ENCODE data around the gene CLIC4. TPM values are rescaled to one million over a fixed set of nuclear protein-coding genes. Genes with fewer than 3 reads are reported as not detected.
A peak's percentile ranks its signal among the peaks of the same experiment; 100 is the strongest.
"Not testable (repeated sequence)": the region's sequence is repeated elsewhere in the genome, so short reads cannot be mapped to it uniquely, and the experiment has no call there.

CLIC4 gene
- total RNA-seq, 1 donor from 2014 or later: 164 TPM

DNA sequence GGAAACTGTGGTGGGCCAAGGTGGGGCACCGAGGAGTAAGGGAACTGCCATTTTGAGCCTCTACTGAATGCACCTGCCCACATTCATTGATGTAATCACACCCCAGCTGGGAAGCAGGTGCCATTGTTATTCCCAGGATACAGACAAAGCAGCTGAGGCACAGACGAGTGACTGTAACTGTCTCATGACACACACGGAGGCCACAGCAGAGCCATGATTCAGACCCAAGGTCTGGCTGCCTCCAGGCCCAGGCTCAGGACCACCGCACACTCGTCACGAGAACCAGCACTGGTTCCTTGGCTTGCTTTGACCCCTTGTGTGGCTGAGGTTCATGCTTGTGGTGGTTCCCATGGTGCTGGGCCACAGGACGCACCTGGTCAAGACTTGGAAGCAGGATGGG, 45.6 kb upstream of the CLIC4 start:
- H3K9me3 ChIP-seq: no peaks in the 10 kb centered on the region
- H3K4me3 ChIP-seq: no peak overlapping the region
- H3K36me3 ChIP-seq: no peaks in the 10 kb centered on the region
- no peak for DNase-seq (ENCODE audit: extremely low spot score in 2 of 2)
- TF ChIP-seq POLR2AphosphoS5 (IDR thresholded peaks at IDR 0.05; ENCODE audit: insufficient read depth in 1 of 2, low read depth in 1 of 2) (no peak), POLR2A (IDR thresholded peaks at IDR 0.05) (no peak)
- TF ChIP-seq, protein P1, sequence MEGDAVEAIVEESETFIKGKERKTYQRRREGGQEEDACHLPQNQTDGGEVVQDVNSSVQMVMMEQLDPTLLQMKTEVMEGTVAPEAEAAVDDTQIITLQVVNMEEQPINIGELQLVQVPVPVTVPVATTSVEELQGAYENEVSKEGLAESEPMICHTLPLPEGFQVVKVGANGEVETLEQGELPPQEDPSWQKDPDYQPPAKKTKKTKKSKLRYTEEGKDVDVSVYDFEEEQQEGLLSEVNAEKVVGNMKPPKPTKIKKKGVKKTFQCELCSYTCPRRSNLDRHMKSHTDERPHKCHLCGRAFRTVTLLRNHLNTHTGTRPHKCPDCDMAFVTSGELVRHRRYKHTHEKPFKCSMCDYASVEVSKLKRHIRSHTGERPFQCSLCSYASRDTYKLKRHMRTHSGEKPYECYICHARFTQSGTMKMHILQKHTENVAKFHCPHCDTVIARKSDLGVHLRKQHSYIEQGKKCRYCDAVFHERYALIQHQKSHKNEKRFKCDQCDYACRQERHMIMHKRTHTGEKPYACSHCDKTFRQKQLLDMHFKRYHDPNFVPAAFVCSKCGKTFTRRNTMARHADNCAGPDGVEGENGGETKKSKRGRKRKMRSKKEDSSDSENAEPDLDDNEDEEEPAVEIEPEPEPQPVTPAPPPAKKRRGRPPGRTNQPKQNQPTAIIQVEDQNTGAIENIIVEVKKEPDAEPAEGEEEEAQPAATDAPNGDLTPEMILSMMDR (IDR thresholded peaks at IDR 0.05): no peak
- no peak overlapping the region for H3K27ac ChIP-seq
- intact Hi-C loops (cut with DNase I): no loop called here
- H3K27me3 ChIP-seq: no peaks in the 10 kb centered on the region
- H3K4me1 ChIP-seq: no peaks in the 10 kb centered on the region

DNA sequence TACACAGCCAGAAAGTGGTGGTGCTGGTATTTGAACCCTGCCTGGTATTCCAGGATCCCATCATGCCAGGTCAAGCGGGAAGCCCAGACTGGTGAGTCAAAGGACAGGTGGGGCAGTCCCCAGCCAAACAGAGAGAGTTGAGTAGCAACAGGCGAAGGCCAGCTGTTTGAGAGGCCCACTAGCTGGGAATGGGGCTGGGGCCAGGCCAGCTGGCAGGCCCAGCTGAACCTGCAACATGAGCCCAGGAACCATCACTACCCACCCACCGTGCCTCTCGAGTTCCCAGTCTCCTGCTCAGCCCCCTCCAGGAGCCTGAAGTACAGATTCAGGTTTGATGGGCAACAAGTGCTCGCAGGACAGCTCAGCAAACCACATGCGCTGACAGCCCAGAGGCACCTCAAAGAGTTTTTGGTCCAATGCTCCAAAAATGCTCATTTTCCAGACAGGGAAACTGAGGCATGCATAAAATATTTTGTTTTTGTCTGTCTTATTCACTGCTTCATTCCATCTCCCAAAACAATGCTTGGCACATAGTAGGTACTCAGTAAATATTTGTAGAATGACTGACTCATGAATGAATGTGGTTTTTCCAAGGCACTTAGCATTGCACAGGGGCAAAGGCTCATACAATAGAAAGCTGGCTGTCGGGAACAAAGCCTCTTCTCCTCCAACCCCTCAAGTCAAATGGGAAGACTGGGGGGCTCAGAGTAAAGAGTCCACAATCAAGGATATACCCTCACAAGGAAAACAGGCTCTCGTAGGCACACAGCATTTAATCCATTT, 42.5 kb upstream of the CLIC4 start:
- intact Hi-C loops (cut with DNase I): no loop called here
- Histone ChIP-seq H3K9me3 (no peaks in the 10 kb centered on the region), H3K4me1 (no peaks in the 10 kb centered on the region), H3K36me3 (no peaks in the 10 kb centered on the region), H3K4me3 (no peak overlapping the region), H3K27ac (no peak overlapping the region), H3K27me3 (no peaks in the 10 kb centered on the region)
- no peak for DNase-seq (ENCODE audit: extremely low spot score in 2 of 2)
- TF ChIP-seq POLR2A (IDR thresholded peaks at IDR 0.05): no peak

DNA sequence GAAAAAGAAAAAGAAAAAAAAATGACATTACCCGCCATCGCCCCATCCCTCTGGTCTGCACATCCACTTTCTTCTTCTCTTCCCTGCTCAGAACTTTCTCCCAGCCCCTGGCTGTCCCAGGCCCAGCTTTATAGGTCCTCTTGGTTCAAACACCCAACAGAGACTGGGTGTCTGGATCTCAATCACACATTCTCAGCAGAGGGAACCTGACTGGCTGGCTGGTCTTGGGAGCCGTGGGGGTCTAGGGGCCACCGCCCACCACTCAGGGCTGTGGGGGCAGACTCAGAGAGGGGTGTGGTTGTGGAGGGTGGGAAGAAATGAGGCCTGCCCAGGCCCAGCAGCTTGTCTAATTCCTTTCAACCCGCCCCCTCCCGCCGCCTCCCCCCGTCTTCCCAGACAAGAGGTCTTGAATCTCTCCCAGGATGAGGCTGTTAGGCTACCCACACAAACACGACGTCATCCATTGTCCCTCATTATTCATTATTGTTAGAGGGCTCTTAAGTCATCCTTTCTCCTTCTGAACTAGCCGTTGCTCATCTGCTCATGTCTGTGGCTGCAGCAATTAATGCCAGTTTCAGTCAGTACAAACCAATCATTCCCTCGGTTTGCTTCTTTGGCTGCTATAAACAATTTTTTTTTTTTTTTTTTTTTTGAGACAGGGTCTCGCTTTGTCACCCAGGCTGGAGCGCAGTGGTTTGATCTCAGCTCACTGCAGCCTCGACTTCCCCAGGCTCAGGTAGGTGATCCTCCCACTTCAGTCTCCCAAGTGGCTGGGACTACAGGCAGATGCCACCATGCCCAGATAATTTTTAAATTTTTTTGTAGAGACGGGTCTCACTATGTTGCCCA, 40.6 kb upstream of the CLIC4 start:
- Histone ChIP-seq H3K27me3 (no peaks in the 10 kb centered on the region), H3K4me1 (no peaks in the 10 kb centered on the region), H3K9me3 (no peaks in the 10 kb centered on the region), H3K4me3 (no peak overlapping the region), H3K36me3 (no peaks in the 10 kb centered on the region), H3K27ac (peak overlapping the region; percentile 34)
- TF ChIP-seq POLR2AphosphoS5 (IDR thresholded peaks at IDR 0.05; ENCODE audit: insufficient read depth in 1 of 2, low read depth in 1 of 2) (no peak), POLR2A (IDR thresholded peaks at IDR 0.05) (no peak)
- TF ChIP-seq, protein P1 (IDR thresholded peaks at IDR 0.05): no peak
- intact Hi-C loops (cut with DNase I): no loop called here
- DNase-seq (ENCODE audit: extremely low spot score in 2 of 2): no peak

DNA sequence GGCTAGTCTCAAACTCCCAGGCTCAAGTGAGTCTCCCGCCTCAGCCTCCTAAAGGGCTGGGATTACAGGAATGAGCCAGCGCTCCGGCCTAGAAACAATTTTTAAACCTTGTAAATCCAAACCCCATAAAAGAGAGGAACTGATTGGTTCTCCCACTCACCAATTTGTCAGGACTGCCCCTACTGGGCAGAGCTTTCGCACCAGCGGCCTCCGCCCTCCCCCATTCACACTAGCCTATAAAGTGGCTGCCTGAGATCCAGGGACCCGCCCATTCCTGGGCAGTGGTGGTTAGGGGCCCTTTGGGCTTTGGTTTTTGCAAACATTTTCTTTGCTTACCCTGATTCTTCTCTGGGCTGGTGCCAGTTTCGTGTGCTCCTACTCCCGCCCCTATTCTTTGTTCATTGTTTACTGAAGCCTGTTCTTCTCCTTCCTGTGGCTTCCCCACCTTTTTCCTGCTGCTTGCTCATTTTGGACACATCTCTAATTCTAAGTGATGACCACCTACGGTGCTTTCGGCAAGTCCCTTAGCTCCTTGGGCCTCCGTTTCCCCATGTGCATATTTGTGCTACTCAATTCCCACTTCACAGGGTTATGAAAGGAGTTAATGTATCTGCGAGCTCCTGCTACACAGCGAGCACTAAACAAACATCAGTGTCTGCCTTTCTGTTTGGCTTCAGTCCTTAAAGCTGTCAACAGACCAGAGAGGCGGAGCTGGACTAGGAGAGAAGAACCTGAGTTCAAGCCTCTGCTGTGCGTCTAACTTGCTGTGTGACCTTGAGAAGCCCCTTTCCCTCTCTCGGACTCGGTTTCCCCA, 39.8 kb upstream of the CLIC4 start:
- no peak for DNase-seq (ENCODE audit: extremely low spot score in 2 of 2)
- no peaks in the 10 kb centered on the region for H3K27me3 ChIP-seq
- no peaks in the 10 kb centered on the region for H3K4me1 ChIP-seq
- intact Hi-C loops (cut with DNase I): no loop called here
- peak overlapping the region; percentile 34 for H3K27ac ChIP-seq
- no peaks in the 10 kb centered on the region for H3K9me3 ChIP-seq
- TF ChIP-seq POLR2AphosphoS5 (IDR thresholded peaks at IDR 0.05; ENCODE audit: insufficient read depth in 1 of 2, low read depth in 1 of 2): peak; percentile 34 to 79
- TF ChIP-seq, protein P1 (IDR thresholded peaks at IDR 0.05): no peak
- no peak for TF ChIP-seq POLR2A (IDR thresholded peaks at IDR 0.05)
- H3K4me3 ChIP-seq: peak overlapping the region in 1 of 2 donors; percentile 2
- no peaks in the 10 kb centered on the region for H3K36me3 ChIP-seq

DNA sequence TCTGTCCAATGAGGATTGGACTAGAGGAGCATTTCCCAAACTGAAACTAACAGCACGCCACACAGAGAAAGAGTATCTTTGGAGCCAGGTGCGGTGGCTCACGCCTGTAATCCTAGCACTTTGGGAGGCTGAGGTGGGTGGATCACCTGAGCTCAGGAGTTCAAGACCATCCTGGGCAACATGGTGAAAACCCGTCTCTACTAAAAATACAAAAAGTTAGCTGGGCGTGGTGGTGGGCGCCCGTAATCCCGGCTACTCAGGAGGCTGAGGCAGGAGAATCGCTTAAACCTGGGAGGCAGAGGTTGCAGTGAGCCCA, 39.2 kb upstream of the CLIC4 start:
- not testable (repeated sequence) for H3K4me3 ChIP-seq

More for the DNA sequence above, 39.2 kb upstream of the CLIC4 start:
- H3K9me3 ChIP-seq; H3K27me3 ChIP-seq; intact Hi-C loops (cut with DNase I); H3K36me3 ChIP-seq; DNase-seq (ENCODE audit: extremely low spot score in 2 of 2); H3K4me1 ChIP-seq: not testable (repeated sequence)
- H3K27ac ChIP-seq: peak overlapping the region; percentile 9
